Keratinocyte (primary cell): Measurements from ENCODE around the gene APBB2. TPM values are rescaled to one million over a fixed set of nuclear protein-coding genes. Genes with fewer than 3 reads are reported as not detected.

ENCODE experiments used
- DNase-seq: peaks from one replicate; pipeline ENCODE4 v3.0.0-alpha.2; 2011; ENCODE audit warnings: low read depth, missing footprints, low spot score
- FAIRE-seq: peaks from 2 replicates; lab custom pipeline; 2011; peaks lifted over from hg19 to GRCh38; lab: Jason Lieb, UNC
- H2AFZ ChIP-seq: 2 replicates; pipeline ENCODE4 v1.6.0; 2012; ENCODE audit warnings: low read length, control low read depth, inconsistent platforms; ENCODE audit not compliant: control insufficient read depth
- H3K27ac ChIP-seq: 2 replicates; pipeline ENCODE4 v1.5.1; 2011; ENCODE audit warnings: low read length; ENCODE audit not compliant: control insufficient read depth, insufficient read depth
- H3K27me3 ChIP-seq: 3 replicates; pipeline ENCODE4 v1.6.0; 2011; ENCODE audit warnings: low read length; ENCODE audit not compliant: control insufficient read depth, insufficient read depth; ENCODE audit errors: extremely low read depth
- H3K36me3 ChIP-seq, 2 experiments: 2 replicates in 1 of 2; 3 replicates in 1 of 2; pipeline ENCODE4 v1.5.1; 2011; ENCODE audit warnings: low read length in 2 of 2, mild to moderate bottlenecking in 1 of 2; ENCODE audit not compliant: control insufficient read depth in 2 of 2, insufficient read depth in 2 of 2; ENCODE audit errors: extremely low read depth in 1 of 2
- H3K4me1 ChIP-seq: 3 replicates; pipeline ENCODE4 v1.5.1; 2011; ENCODE audit warnings: low read length; ENCODE audit not compliant: control insufficient read depth, insufficient read depth; ENCODE audit errors: extremely low read depth
- H3K4me2 ChIP-seq: 3 replicates; pipeline ENCODE4 v1.6.0; 2011; ENCODE audit warnings: low read depth, low read length; ENCODE audit not compliant: control insufficient read depth, insufficient read depth; ENCODE audit errors: extremely low read depth
- H3K4me3 ChIP-seq, 3 experiments: fragments of 200-600 bp in 1 of 3; sonication (generic) in 1 of 3; 2 replicates in 2 of 3; 3 replicates in 1 of 3; pipeline ENCODE4 v1.5.1; 2011 to 2016; ENCODE audit warnings: low read length in 3 of 3, mild to moderate bottlenecking in 3 of 3, control low read depth in 2 of 3, inconsistent platforms in 1 of 3, low read depth in 1 of 3, mixed read lengths in 1 of 3, mixed run types in 1 of 3, moderate library complexity in 1 of 3; ENCODE audit not compliant: control insufficient read depth in 2 of 3, insufficient read depth in 2 of 3; ENCODE audit errors: extremely low read depth in 1 of 3
- H3K79me2 ChIP-seq: 2 replicates; pipeline ENCODE4 v1.6.0; 2012; ENCODE audit warnings: low read length; ENCODE audit not compliant: control insufficient read depth, insufficient read depth
- H3K9ac ChIP-seq: 3 replicates; pipeline ENCODE4 v1.6.0; 2011; ENCODE audit warnings: low read length; ENCODE audit not compliant: control insufficient read depth, insufficient read depth; ENCODE audit errors: extremely low read depth
- H3K9me1 ChIP-seq: 3 replicates; pipeline ENCODE4 v1.6.0; 2011; ENCODE audit warnings: low read length; ENCODE audit not compliant: control insufficient read depth, insufficient read depth; ENCODE audit errors: extremely low read depth
- H3K9me3 ChIP-seq: 2 replicates; pipeline ENCODE4 v1.5.1; 2012; ENCODE audit warnings: low read depth, low read length; ENCODE audit not compliant: control insufficient read depth
- H4K20me1 ChIP-seq: 3 replicates; pipeline ENCODE4 v1.6.0; 2011; ENCODE audit warnings: low read length; ENCODE audit not compliant: control insufficient read depth, insufficient read depth; ENCODE audit errors: extremely low read depth
- CTCF ChIP-seq, 3 experiments: IDR thresholded peaks in 1 of 3; conservative IDR thresholded peaks in 1 of 3; optimal IDR thresholded peaks in 1 of 3; 2 replicates in 2 of 3; 3 replicates in 1 of 3; pipeline versions ENCODE3 to v1.5.1; 2011; ENCODE audit warnings: low read length in 3 of 3, mild to moderate bottlenecking in 3 of 3, moderate library complexity in 2 of 3, control low read depth in 1 of 3, inconsistent platforms in 1 of 3; ENCODE audit not compliant: insufficient read depth in 2 of 3; ENCODE audit errors: extremely low read depth in 1 of 3
- EZH2 ChIP-seq: IDR thresholded peaks from one replicate; pipeline ENCODE4 v1.6.1; 2012; ENCODE audit warnings: inconsistent platforms, mild to moderate bottlenecking, low read length, moderate library complexity
- dilution Hi-C: fragments of 300-500 bp; cut with MboI; formaldehyde crosslinking; loops from one replicate; pipeline ENCODE4 v1.7.0; 2020; ENCODE audit warnings: low sequenced_read_pairs; ENCODE audit not compliant: extremely low pct_ligation_motif_present
- polyA plus RNA-seq, 5 experiments: library from polyadenylated mRNA; depleted of rRNA in 3 of 5; stranded (reverse) in 3 of 5; stranded (forward) in 1 of 5; unstranded in 1 of 5; fragments of >200 nt; gene quantifications; 1 replicate in 1 of 5; 2 replicates in 3 of 5; 3 replicates in 1 of 5; pipeline versions ENCODE4 v1.2.1 to v1.2.3, GENCODE V29; 2011 to 2012; ENCODE audit warnings: missing spikeins in 2 of 5, low read depth in 1 of 5, low replicate concordance in 1 of 5

Gene APBB2
- polyA plus RNA-seq, 1 donor (not counting 4 experiments of a cell fraction or from before 2014, with no cell fraction given) = 57.3 TPM

DNA sequence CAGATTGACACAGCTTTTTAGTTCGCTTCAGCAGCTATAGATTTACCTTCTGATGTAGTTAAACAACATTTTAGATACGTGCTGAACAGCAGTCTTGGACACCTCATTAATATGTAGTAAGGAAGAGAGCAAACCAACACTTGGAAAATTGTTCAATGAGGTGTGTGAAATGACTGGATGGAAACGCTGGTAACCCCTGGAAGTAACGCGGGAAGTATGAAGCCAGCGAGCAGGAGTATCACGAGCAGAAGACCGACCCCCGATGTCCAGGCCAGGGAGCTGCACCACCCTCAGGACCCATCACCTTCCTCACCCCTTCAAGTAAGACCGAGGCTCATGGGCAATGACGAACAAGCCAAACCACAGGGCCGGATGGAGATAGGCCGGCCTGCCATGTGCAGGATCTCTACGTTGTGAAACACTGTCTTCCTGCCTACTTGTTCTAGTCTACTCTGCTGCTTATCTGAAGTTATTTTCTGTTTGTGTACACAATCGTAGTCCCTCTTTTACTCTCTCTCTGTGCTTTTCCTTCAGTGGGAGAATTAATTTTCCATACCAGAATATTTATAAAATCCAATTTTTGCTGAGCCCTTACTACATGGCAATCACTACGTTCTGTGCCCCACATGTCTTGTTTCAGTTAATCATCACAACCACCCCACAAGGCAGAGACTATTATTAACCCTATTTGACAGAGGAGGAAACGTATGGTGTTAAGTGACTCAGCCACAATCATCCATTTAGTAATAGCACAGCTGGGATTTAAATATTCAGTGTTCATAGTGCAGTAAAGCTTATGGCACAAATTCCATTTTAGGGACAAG lies 221.7 kb downstream of the APBB2 start:
- FAIRE-seq = peak; percentile 56
- peaks cover 0 to 5% of the 10 kb centered on the region in 2 experiments for H3K36me3 ChIP-seq
- H3K9me3 ChIP-seq = no peaks in the 10 kb centered on the region
- H3K4me1 ChIP-seq = peaks cover 53% of the 10 kb centered on the region
- no peak overlapping the region for H2AFZ ChIP-seq
- no peaks in the 10 kb centered on the region for H3K27me3 ChIP-seq
- H3K9ac ChIP-seq = peak overlapping the region; percentile 29
- no peak for TF ChIP-seq EZH2
- TF ChIP-seq CTCF (optimal IDR thresholded peaks at IDR 0.05 in 1 of 3, IDR thresholded peaks at IDR 0.05 in 1 of 3, conservative IDR thresholded peaks at IDR 0.05 in 1 of 3; ENCODE audit: extremely low read depth in 1 of 3, insufficient read depth in 2 of 3, low read length in 3 of 3) = no peak
- dilution Hi-C loops = no loop called here
- no peaks in the 10 kb centered on the region for H3K9me1 ChIP-seq
- H3K79me2 ChIP-seq = peaks cover 22% of the 10 kb centered on the region
- no peak overlapping the region for H3K4me3 ChIP-seq
- peak overlapping the region; percentile 76 for H3K27ac ChIP-seq
- no peaks in the 10 kb centered on the region for H4K20me1 ChIP-seq
- H3K4me2 ChIP-seq = peak overlapping the region; percentile 37
- DNase-seq = peak; percentile 35

GRCh38 chr4:40991908-40992307 lies 222.4 kb downstream of the APBB2 start:
- FAIRE-seq = no peak

More at GRCh38 chr4:40991908-40992307, 222.4 kb downstream of the APBB2 start:
- no peak for TF ChIP-seq EZH2
- TF ChIP-seq CTCF (optimal IDR thresholded peaks at IDR 0.05 in 1 of 3, IDR thresholded peaks at IDR 0.05 in 1 of 3, conservative IDR thresholded peaks at IDR 0.05 in 1 of 3; ENCODE audit: extremely low read depth in 1 of 3, insufficient read depth in 2 of 3, low read length in 3 of 3) = no peak
- dilution Hi-C loops = no loop called here
- Histone ChIP-seq H4K20me1 (no peaks in the 10 kb centered on the region), H3K36me3 (peaks cover 0 to 5% of the 10 kb centered on the region in 2 experiments), H3K4me3 (no peak overlapping the region), H3K9ac (no peak overlapping the region), H2AFZ (no peak overlapping the region), H3K27me3 (no peaks in the 10 kb centered on the region), H3K9me1 (no peaks in the 10 kb centered on the region), H3K4me2 (no peak overlapping the region), H3K9me3 (no peaks in the 10 kb centered on the region), H3K79me2 (peaks cover 18% of the 10 kb centered on the region), H3K27ac (peak overlapping the region; percentile 76), H3K4me1 (peaks cover 53% of the 10 kb centered on the region)
- no peak for DNase-seq
